Fibroblast of pulmonary artery (primary cell): Measurements from ENCODE around the gene PABPN1L.
A peak's percentile ranks its signal among the peaks of the same experiment; 100 is the strongest.

ENCODE experiments used
- DNase-seq: peaks from one replicate; pipeline ENCODE4 v3.0.0-alpha.2; 2010; ENCODE audit warnings: low read depth
- H3K4me3 ChIP-seq: replicated peaks from 2 replicates; pipeline ENCODE4 v1.5.1; 2011; ENCODE audit warnings: low read depth, mild to moderate bottlenecking, control low read depth, low read length, moderate library complexity
- CTCF ChIP-seq: IDR thresholded peaks from 2 replicates; pipeline ENCODE4 v1.5.1; 2011; ENCODE audit warnings: mild to moderate bottlenecking, control low read depth, low read length, inconsistent platforms; ENCODE audit errors: missing control alignments

PABPN1L gene

DNA sequence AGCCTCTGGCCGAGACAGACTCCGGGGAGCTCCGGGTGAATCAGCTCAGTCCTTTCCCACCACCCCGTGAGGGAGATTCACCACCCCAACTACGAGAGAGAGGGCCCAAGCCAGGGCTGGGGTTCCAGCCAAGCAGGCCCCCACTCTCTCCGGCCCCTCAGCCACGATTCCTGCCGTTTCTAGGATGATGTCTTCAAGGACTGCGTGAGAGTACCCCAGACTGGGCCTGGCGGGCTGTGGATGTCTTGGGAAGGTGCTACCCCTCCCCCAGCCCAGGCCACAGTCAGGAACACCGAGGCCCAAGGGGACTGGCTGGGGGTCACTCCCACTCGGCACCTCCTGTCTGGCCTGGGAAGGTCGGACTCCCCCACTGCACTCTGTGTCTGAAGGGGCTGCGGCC lies 21.6 kb upstream of the PABPN1L start:
- no peak for TF ChIP-seq CTCF
- no peak overlapping the region for H3K4me3 ChIP-seq
- DNase-seq: no peak

DNA sequence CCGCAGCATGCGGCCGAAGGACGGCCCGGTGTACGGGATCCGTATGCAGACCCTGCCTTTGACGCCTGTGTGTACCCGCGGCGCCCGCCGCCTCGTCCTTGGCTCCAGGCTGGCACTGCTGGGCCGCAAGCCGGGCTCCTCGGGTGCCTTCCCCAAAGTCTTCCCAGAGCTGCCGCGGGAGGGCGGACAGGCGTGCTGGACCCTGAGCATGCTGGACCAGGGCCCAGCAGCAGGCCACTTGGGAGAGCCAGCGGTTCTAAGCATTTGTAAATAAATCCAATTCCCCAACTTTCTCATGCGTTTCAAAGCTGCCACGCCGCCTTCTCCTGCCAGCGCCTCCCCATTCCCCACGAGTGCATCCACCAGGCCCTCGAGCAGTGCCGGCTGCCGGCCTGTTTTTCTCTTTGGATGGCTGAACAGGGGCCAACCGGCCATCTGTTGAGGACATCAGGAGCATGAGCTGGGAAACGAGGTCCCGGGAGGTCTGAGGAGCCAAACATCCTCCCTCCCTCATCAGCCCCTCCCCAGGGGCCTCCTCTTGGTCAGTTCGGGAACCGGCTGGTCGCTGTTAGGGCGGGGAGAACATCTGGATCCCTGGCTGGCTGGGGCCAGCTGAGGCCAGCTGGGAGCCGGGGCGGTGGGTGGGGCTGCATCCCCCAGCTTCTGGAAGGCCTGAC lies 20.5 kb upstream of the PABPN1L start:
- DNase-seq: peak; percentile 18
- H3K4me3 ChIP-seq: no peak overlapping the region
- no peak for TF ChIP-seq CTCF

DNA sequence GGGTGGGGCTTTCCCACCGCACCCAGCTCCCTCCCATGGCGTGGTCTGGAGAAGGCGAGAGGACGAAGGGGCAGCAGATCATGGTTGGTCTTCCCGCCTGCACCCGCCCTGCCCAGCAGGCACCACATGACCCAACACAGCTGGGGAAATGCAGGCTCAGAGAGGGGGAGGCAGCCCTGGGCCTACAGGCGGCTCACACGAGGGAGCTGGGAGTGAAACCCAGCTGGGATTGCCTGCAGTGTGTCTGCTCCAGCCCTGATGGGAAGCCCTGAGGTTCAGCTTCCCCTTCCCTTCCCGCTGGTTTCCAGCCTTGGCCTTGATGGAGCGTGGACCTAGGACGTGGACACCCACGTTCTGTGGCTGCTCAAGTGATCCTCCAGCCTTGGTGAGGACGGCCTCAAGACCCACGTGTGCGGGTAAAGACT lies 20.0 kb upstream of the PABPN1L start:
- no peak overlapping the region for H3K4me3 ChIP-seq
- no peak for TF ChIP-seq CTCF
- DNase-seq: no peak

DNA sequence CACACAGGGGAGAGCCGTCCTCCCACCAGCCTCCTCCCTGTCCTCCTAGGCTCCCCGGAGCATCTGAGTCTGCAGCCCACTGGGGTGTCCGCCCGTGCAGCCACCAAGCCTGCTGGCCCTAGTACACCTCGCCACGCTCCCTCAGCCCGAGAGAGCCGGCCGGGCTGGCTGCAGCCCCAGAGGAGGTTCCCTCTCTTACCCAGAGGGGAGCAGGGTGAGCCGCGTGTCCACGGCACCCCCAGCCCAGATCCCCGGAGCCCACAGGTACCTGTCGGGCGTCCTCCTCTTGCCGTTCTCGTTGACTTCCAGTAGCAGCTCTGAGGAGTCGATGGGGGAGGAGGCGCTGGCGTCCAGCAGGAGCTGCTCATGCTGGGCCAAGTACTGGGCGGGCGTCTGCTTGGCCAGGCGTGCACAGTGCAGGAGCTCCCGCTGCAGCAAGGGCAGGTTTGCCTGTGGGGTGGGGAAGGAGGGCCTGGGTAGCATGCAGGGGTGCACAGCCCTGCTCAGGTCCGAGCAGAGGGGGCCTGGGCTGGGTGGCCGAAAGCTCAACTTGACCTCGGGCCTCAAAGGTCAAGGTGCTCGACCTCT lies 19.3 kb upstream of the PABPN1L start:
- no peak overlapping the region for H3K4me3 ChIP-seq
- TF ChIP-seq CTCF: no peak
- no peak for DNase-seq

- no peak overlapping the region for H3K4me3 ChIP-seq
- DNase-seq: no peak
- TF ChIP-seq CTCF: no peak
These were observed 18.3 kb upstream of the PABPN1L start for GRCh38 chr16:88884569-88885271.

- no peak for DNase-seq
- no peak overlapping the region for H3K4me3 ChIP-seq
- no peak for TF ChIP-seq CTCF
These were observed 17.5 kb upstream of the PABPN1L start for GRCh38 chr16:88883946-88884345.
